Parathyroid adenoma (tissue), 2 donors: ENCODE results near the gene EYA4.

Source experiments
- H2AFZ ChIP-seq: fragments of 300-600 bp; sonication (generic); one replicate; pipeline ENCODE4 v1.7.0; 2017; ENCODE audit warnings: antibody characterized with exemption, mild to moderate bottlenecking
- H3K27ac ChIP-seq: fragments of 300-600 bp; sonication (generic); one replicate; pipeline ENCODE4 v1.7.0; 2017
- H3K27me3 ChIP-seq: fragments of 300-600 bp; sonication (generic); one replicate; pipeline ENCODE4 v1.7.0; 2017; ENCODE audit warnings: low read length; ENCODE audit not compliant: control insufficient read depth, insufficient read depth
- H3K36me3 ChIP-seq: fragments of 300-600 bp; sonication (generic); one replicate; pipeline ENCODE4 v1.7.0; 2017; ENCODE audit warnings: low read length; ENCODE audit not compliant: control insufficient read depth, insufficient read depth
- H3K4me1 ChIP-seq: fragments of 300-600 bp; sonication (generic); one replicate; pipeline ENCODE4 v1.7.0; 2017; ENCODE audit warnings: control low read depth
- H3K4me2 ChIP-seq: fragments of 300-600 bp; sonication (generic); one replicate; pipeline ENCODE4 v1.7.0; 2017; ENCODE audit warnings: low read length
- H3K4me3 ChIP-seq: fragments of 300-600 bp; sonication (generic); one replicate; pipeline ENCODE4 v1.7.0; 2017; ENCODE audit warnings: low read depth, low read length
- H3K79me2 ChIP-seq: fragments of 300-600 bp; sonication (generic); one replicate; pipeline ENCODE4 v1.7.0; 2017; ENCODE audit warnings: control low read depth
- H3K9ac ChIP-seq: fragments of 300-600 bp; sonication (generic); one replicate; pipeline ENCODE4 v1.7.0; 2017; ENCODE audit warnings: mild to moderate bottlenecking
- H3K9me3 ChIP-seq: fragments of 300-600 bp; sonication (generic); one replicate; pipeline ENCODE4 v1.7.0; 2017; ENCODE audit warnings: low read length; ENCODE audit not compliant: control insufficient read depth
- CTCF ChIP-seq: fragments of 300-600 bp; sonication (generic); IDR thresholded peaks from one replicate; pipeline ENCODE4 v1.7.0; 2017; ENCODE audit warnings: antibody characterized with exemption, mild to moderate bottlenecking
- donor health status: primary hyperparathyroidism.

The EYA4 gene

DNA sequence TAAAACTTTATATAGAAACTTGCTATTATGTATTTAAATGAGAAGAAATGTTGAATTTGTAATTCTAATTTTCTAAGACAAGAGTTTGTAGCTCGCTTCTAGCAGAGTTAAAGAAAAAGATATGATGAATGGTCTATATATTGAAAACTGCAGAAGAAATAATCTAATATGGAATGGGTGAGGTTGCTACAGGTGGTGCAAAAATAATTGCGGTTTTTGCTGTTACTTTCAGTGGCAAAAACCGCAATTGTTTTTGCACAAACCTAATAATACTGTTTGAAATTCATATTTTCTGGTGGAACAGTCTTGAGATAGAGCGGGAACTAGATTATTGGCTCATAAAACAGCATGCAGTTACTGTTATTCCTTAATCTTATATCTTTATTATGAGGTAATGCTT is 23.9 kb downstream of the EYA4 start:
- H3K4me2 ChIP-seq, result no peak overlapping the region
- H3K36me3 ChIP-seq, result no peaks in the 10 kb centered on the region
- no peaks in the 10 kb centered on the region for H3K27me3 ChIP-seq
- H3K9me3 ChIP-seq, result no peaks in the 10 kb centered on the region
- no peak for TF ChIP-seq CTCF
- H3K27ac ChIP-seq, result no peak overlapping the region
- no peak overlapping the region for H2AFZ ChIP-seq
- H3K79me2 ChIP-seq, result no peaks in the 10 kb centered on the region
- H3K4me3 ChIP-seq, result no peak overlapping the region
- H3K4me1 ChIP-seq, result no peaks in the 10 kb centered on the region
- no peak overlapping the region for H3K9ac ChIP-seq

GRCh38 chr6:133266186-133266585 is 25.0 kb downstream of the EYA4 start:
- H3K27me3 ChIP-seq, result no peaks in the 10 kb centered on the region
- H3K4me1 ChIP-seq, result no peaks in the 10 kb centered on the region
- H3K9me3 ChIP-seq, result no peaks in the 10 kb centered on the region
- H3K4me3 ChIP-seq, result no peak overlapping the region
- no peak overlapping the region for H3K9ac ChIP-seq
- no peaks in the 10 kb centered on the region for H3K79me2 ChIP-seq
- no peaks in the 10 kb centered on the region for H3K36me3 ChIP-seq
- no peak for TF ChIP-seq CTCF
- H2AFZ ChIP-seq, result no peak overlapping the region
- H3K27ac ChIP-seq, result no peak overlapping the region
- no peak overlapping the region for H3K4me2 ChIP-seq

GRCh38 chr6:133268621-133269020 is 27.5 kb downstream of the EYA4 start:
- H3K27ac ChIP-seq, result no peak overlapping the region
- no peak for TF ChIP-seq CTCF

DNA sequence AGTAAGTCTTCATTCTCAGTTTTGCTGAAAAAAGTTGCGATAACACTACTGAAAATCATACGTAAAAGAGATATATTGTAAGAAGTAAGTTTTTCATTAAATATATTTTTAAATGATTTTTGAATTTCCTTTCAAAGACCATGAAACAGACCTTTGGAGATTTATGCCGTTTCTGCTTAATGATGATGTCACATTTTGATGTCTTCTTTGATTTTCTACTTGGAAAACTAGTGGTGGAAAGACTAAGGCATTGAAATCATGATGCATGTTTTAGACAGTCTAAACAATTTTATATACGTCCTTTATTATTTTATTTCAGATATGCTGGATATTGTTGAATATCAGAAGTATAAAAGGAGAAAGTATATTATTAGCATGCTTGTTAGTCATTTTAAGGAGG is 33.7 kb downstream of the EYA4 start:
- TF ChIP-seq CTCF, result no peak
- no peak overlapping the region for H3K4me2 ChIP-seq
- H3K79me2 ChIP-seq, result no peaks in the 10 kb centered on the region
- H3K9me3 ChIP-seq, result no peaks in the 10 kb centered on the region
- H3K4me3 ChIP-seq, result no peak overlapping the region
- no peaks in the 10 kb centered on the region for H3K4me1 ChIP-seq
- no peaks in the 10 kb centered on the region for H3K36me3 ChIP-seq
- H3K27ac ChIP-seq, result no peak overlapping the region
- H3K9ac ChIP-seq, result no peak overlapping the region
- H3K27me3 ChIP-seq, result no peaks in the 10 kb centered on the region
- H2AFZ ChIP-seq, result no peak overlapping the region

More at GRCh38 chr6:133268621-133269020, 27.5 kb downstream of the EYA4 start:
- Histone ChIP-seq H3K79me2 (no peaks in the 10 kb centered on the region), H3K4me2 (no peak overlapping the region), H2AFZ (no peak overlapping the region), H3K4me1 (no peaks in the 10 kb centered on the region), H3K9ac (no peak overlapping the region), H3K9me3 (no peaks in the 10 kb centered on the region), H3K4me3 (no peak overlapping the region), H3K36me3 (no peaks in the 10 kb centered on the region), H3K27me3 (no peaks in the 10 kb centered on the region)

DNA sequence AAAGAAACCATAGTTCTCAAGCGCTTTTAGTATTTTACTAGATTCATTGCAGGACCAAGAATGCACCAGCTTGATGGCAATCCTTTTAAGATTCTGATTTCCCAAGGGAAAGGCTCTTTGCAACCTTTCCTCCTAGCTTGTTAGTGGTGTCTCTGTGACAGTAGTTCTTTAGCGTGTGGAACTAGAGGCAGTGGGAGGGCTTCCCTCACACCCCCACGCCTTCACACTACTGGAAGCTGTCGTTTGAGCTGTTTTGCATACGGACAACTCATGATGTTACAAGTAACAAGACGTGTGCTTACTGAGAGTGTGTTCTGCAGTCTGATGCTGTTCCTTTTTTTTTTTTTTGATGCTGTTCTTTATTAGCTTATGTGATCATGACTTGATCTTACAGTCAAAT is 34.1 kb downstream of the EYA4 start:
- Histone ChIP-seq H3K4me3 (no peak overlapping the region), H3K4me2 (no peak overlapping the region), H3K79me2 (no peaks in the 10 kb centered on the region), H3K36me3 (no peaks in the 10 kb centered on the region), H3K27ac (no peak overlapping the region), H3K9me3 (no peaks in the 10 kb centered on the region), H2AFZ (no peak overlapping the region), H3K27me3 (no peaks in the 10 kb centered on the region), H3K4me1 (no peaks in the 10 kb centered on the region), H3K9ac (no peak overlapping the region)
- TF ChIP-seq CTCF, result no peak
